IPS DF 6.9 (cell line): ENCODE results near the gene SMARCE1.

Experiments used
- DNase-seq: peaks from one replicate; pipeline ENCODE4 v3.0.0-alpha.2; 2013; ENCODE audit warnings: low read depth, low spot score
- H3K27ac ChIP-seq: one replicate; pipeline ENCODE4 v1.5.1; 2013; ENCODE audit warnings: low read length, control low read depth
- H3K27me3 ChIP-seq: 2 replicates; pipeline ENCODE4 v1.6.1; 2013; ENCODE audit warnings: mild to moderate bottlenecking, low read length; ENCODE audit not compliant: control insufficient read depth, insufficient read depth
- H3K36me3 ChIP-seq: 2 replicates; pipeline ENCODE4 v1.6.1; 2013; ENCODE audit warnings: low read length; ENCODE audit not compliant: control insufficient read depth, insufficient read depth
- H3K4me1 ChIP-seq: 2 replicates; pipeline ENCODE4 v1.6.1; 2013; ENCODE audit warnings: low read length; ENCODE audit not compliant: control insufficient read depth, insufficient read depth
- H3K4me3 ChIP-seq: 2 replicates; pipeline ENCODE4 v1.5.1; 2013; ENCODE audit warnings: mild to moderate bottlenecking, low read length
- H3K9me3 ChIP-seq: 2 replicates; pipeline ENCODE4 v1.6.1; 2013; ENCODE audit warnings: low read length, inconsistent platforms; ENCODE audit not compliant: control insufficient read depth, insufficient read depth
- WGBS: extraction: QIAGEN DNeasy Blood & Tissue Kit; methylation state at CpG from one replicate; pipeline ENCODE4 v1.1.7; 2013; ENCODE audit warnings: mixed read lengths, missing lambda C conversion rate; ENCODE audit not compliant: insufficient read length, insufficient coverage; 5-methylcytosine and 5-hydroxymethylcytosine counted together

SMARCE1 gene

DNA sequence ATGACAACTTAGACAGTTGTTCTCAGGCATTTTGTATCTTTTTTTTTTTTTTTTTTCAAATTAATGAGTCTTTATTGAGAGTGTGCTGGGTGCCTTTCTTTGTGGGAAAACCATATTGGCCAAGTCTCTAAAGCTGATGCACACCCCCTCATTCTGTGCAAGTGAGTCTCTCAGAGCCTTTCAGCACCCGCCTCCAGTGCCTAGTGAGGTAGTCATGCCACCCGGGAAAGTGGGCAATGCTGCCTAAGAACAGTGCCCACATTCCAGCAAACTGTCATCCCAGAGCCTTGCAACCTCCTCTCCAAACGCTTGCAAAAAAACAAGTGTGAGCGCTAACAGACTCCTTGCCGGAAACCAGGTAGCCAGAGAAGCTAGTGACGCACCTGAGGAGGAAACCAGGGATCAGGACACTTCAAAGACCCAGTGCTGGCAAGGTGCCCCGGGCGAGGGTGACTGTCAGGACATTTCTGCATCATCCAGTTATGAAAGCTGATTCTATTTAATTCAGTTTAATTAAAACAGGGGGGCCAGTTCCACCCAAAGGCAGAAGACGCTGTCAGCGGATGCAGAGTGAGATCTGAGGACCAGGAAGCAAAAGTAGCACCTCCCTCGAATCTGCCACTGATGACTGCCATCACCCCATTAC lies 34.9 kb downstream of the SMARCE1 start:
- Histone ChIP-seq H3K27ac (no peak overlapping the region), H3K4me3 (no peak overlapping the region), H3K9me3 (no peaks in the 10 kb centered on the region), H3K4me1 (peaks cover 4% of the 10 kb centered on the region; the same call in 1 of the 2 replicates), H3K27me3 (no peaks in the 10 kb centered on the region), H3K36me3 (no peaks in the 10 kb centered on the region)
- WGBS = no CpG with 5 or more reads among the region's 11 CpGs
- DNase-seq = no peak

DNA sequence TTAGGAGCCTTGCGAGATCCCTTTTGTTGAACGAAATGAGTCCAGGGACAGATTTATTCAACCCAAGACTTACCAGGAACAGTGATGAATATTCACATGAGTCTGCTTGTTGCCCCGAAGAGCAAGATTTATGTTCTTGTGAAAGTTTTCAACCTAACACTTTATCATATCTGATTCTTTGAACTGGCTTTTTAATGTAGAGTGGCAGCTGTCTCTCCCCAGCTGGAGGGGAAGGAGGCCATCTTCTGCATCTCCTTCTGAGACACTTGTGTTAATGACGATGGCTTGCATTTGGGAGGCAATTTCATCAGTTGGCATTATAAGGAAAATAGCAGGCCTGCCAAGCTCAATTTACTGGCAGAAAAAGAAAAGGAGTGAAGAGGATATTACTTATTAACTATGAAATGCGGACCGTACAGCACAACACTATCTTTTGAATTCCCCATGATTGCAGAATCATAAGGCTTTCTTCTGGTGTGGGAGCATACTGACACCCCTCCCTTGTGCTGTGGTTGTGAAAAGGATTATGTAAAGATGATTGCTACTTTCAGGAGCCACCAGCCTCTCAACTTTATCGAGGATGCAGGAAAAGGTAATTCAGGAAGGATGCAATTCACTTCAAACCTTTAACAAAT lies 35.7 kb downstream of the SMARCE1 start:
- H3K4me3 ChIP-seq = no peak overlapping the region
- no peaks in the 10 kb centered on the region for H3K9me3 ChIP-seq
- DNase-seq = no peak
- no peaks in the 10 kb centered on the region for H3K36me3 ChIP-seq
- no peak overlapping the region for H3K27ac ChIP-seq
- no CpG with 5 or more reads among the region's 7 CpGs for WGBS
- H3K27me3 ChIP-seq = no peaks in the 10 kb centered on the region
- peaks cover 6% of the 10 kb centered on the region; the same call in 1 of the 2 replicates for H3K4me1 ChIP-seq

DNA sequence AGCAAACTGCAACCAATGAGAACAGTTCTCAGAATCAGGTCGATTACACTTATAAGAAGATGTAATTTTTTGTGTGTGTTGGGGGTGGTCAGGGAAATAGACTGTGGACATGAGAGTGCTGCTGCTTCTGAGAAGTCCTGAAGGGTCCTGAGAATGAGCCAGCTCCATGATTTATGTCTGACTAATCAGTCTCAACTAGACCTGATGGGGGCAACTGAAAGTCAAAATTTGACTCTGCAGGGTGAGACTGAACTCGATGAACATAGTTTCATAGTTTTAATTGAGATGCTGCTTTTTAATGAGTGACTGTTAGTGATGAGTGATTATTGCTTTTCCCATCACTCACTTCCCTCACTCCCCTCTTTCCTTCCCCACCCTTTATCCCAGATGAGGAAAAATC lies 37.3 kb downstream of the SMARCE1 start:
- DNase-seq = no peak
- Histone ChIP-seq H3K27ac (no peak overlapping the region), H3K27me3 (no peaks in the 10 kb centered on the region), H3K4me3 (no peak overlapping the region), H3K4me1 (peaks cover 4% of the 10 kb centered on the region; the same call in 1 of the 2 replicates), H3K9me3 (no peaks in the 10 kb centered on the region), H3K36me3 (no peaks in the 10 kb centered on the region)
- no CpG with 5 or more reads among the region's 2 CpGs for WGBS

DNA sequence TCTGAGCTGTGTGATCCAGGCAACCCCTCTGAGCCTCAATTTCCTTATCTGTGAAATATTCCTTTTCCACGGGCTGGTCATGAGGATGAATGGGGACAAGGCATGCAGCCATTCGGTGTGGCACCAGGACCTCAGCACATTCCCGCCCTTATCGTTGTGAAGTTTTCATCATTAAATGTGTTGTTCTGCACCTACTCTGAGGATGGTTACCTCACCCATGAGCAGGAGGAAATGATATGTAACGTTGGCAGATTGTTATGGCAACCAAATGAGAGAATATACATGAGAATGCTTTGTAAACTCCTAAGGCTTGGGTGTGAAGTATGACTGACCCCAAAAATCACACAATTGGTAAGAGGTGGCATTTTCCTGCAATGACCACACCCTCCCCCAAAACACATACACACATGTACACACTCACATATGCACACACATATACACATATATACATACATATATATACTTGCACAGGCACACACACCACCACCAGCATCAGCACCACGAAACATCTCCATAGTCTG lies 39.5 kb downstream of the SMARCE1 start:
- Histone ChIP-seq H3K4me1 (peaks cover 4% of the 10 kb centered on the region; the same call in 1 of the 2 replicates), H3K27ac (no peak overlapping the region), H3K4me3 (no peak overlapping the region), H3K36me3 (no peaks in the 10 kb centered on the region), H3K27me3 (no peaks in the 10 kb centered on the region), H3K9me3 (no peaks in the 10 kb centered on the region)
- no peak for DNase-seq
- WGBS = no CpG with 5 or more reads among the region's 6 CpGs

DNA sequence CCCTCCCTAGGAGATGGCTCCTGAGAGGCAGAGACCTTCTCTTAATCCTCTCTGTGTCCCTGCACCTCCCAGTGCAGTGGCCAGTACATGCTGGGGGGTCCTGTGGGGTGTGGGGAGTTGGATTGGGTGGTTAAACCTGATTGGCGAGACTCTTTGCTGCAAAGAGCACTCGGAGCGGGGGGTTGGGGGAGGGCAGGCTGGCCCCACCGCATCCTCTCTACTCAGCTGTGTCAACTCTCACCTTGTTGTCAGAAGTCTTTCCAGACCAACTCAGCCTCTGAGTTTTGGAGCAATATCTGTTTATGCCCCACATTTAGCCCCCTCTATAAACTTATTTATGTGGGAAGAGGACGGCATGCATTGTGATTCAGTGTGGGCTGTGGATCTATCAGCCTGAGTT lies 40.0 kb downstream of the SMARCE1 start:
- H3K4me1 ChIP-seq = peaks cover 4% of the 10 kb centered on the region; the same call in 1 of the 2 replicates
- no peaks in the 10 kb centered on the region for H3K9me3 ChIP-seq
- no peak overlapping the region for H3K27ac ChIP-seq
- H3K36me3 ChIP-seq = no peaks in the 10 kb centered on the region
- no CpG with 5 or more reads among the region's 5 CpGs for WGBS
- no peak for DNase-seq
- H3K4me3 ChIP-seq = no peak overlapping the region
- H3K27me3 ChIP-seq = no peaks in the 10 kb centered on the region

DNA sequence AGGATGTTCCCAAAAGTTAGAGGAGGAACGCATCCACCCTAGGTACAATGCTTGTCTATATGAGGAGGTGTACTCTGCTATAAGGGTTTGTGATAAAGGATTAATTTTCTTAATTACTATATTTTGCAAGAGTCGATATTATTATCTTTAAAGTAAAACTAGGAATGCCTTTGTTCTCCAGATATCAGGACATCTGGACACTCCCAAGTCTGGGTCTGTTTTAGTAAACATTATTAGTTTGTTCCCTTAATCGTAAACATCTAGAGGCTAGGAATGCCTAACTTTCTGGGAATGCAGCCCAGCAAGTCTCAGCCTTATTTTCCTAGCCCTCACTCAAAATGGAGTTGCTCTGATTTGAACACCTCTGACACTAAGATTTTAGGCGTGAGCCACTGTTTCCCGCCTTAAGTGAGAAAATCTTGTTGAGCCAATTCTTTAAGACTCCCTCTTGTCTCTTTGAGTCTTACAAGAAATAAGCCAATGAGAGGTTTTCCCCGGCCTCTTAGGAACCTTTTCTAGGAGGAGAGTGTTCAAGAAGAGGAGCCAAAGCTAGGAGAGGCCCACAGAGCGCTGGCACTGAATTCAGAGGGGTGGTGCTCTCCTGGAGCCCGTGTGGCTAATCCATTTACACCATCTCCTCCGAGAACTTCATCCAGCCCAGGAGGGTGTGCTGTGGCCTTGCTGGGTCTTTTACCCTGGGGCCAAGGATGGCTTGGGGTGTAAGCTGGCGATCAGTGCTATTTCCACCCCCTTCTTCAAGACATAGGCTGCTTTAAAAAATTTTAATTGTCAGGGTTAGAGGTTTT lies 40.9 kb downstream of the SMARCE1 start:
- no peak for DNase-seq
- WGBS = no CpG with 5 or more reads among the region's 10 CpGs
- H3K9me3 ChIP-seq = no peaks in the 10 kb centered on the region
- H3K27me3 ChIP-seq = no peaks in the 10 kb centered on the region
- no peaks in the 10 kb centered on the region for H3K36me3 ChIP-seq
- no peak overlapping the region for H3K4me3 ChIP-seq
- H3K27ac ChIP-seq = no peak overlapping the region
- H3K4me1 ChIP-seq = peaks cover 4% of the 10 kb centered on the region; the same call in 1 of the 2 replicates

DNA sequence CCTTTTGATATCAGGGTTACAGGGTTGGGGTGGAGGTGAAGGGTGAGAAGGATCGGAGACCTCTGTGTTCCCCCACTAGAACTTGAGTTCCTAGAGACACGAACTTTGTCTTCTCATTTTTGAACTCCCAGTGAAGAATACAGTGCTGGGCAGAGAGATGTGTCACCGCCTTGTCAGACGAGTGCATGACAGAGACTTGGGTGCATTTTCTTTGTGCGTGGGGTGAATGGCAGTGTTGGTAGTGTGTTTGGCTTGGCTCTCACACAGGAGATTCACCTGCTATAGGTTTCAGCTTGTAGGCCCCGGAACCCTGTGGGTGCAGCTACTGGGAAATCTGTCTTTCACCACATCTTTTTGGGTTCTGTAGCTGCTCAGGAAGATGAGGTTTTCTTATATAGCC lies 42.3 kb downstream of the SMARCE1 start:
- H3K4me3 ChIP-seq = no peak overlapping the region
- no peaks in the 10 kb centered on the region for H3K9me3 ChIP-seq
- no peaks in the 10 kb centered on the region for H3K27me3 ChIP-seq
- H3K4me1 ChIP-seq = peaks cover 4% of the 10 kb centered on the region; the same call in 1 of the 2 replicates
- no peak overlapping the region for H3K27ac ChIP-seq
- WGBS = no CpG with 5 or more reads among the region's 6 CpGs
- no peak for DNase-seq
- H3K36me3 ChIP-seq = no peaks in the 10 kb centered on the region

DNA sequence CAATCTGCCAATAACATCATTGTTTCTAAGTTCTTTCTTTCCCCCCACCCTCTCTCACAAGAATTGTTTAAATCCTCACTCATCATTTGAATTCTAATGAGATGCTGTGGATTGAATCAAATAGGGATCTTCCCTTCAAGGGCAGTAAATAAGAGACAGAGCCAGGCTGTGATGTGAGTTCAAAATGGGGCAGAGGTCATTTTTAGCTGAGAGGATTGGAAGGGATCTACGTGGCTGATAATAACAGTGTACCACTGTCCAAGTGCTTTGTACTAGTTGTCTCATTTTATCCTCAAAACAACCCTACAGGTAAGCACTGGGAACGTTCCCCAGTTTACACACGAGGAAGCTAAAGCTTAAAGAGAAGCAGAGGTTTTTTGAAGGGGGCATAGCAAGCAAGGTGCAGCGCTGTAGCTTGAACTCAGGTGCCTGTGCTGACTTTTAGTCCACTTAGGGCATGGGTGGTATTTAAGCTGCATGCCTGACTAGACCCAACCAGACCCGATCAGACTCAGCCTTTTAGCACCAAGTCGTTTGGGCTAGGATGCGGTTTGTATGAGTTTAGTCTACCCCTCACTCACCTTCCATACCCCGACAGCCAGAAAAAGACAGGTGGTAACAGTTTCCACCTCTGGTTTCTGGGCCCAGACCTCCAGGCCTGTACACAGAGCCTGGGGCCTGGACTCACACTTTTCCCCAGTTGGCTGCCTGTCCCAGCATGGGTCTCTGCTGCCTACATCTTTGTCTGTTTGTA lies 43.1 kb downstream of the SMARCE1 start:
- WGBS = no CpG with 5 or more reads among the region's 8 CpGs
- peaks cover 4% of the 10 kb centered on the region; the same call in 1 of the 2 replicates for H3K4me1 ChIP-seq
- H3K9me3 ChIP-seq = no peaks in the 10 kb centered on the region
- H3K4me3 ChIP-seq = no peak overlapping the region
- H3K27me3 ChIP-seq = no peaks in the 10 kb centered on the region
- DNase-seq = no peak
- no peaks in the 10 kb centered on the region for H3K36me3 ChIP-seq
- no peak overlapping the region for H3K27ac ChIP-seq

DNA sequence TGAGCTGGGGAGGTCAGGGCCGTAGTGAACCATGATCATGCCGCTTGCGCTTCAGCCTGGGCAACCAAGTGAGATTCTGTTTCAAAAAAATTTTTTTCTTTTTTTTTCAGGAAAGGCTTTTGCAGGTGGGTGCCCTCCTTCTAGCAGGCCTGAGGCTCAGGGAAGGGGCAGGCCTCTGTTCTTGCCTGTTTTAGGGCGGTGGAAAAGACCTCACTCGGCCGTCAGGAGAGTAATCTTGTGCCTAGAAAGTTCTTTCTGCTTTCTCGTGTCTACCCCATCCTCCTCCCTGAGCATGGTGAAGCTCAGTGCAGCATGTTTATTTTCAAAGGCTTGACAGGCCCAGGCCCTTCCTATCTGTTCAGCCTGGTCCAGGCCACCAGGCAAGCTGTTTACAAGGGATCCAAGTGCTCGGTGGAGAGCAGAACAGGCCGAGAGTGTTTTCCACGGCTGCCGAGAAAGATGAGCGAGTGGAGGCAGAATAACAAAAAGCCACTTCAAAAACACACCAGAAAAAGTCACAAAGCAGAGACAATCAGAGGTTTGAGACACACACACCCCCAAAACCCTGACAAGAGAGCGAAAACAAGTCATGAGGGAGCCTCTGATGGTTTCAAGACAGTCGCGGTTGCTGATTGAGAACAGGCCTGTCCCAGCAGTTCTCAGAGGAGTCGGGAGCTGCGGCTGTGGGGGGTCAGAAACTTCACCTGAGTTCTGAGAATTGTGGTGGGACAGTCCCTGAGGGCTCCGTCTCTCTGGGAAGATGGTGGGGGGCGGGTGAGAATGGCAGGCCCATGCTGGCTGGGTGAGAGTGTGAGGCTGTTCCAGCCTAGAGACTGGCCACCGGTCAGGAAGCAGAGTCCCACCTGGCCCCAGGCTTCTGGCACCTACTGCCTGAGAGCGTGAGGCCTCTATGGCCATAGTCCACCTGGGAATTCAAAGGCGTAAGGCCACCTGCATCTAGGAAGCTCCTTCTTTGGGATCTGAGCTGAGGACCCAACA lies 44.9 kb downstream of the SMARCE1 start:
- no peak for DNase-seq
- H3K27ac ChIP-seq = no peak overlapping the region
- H3K4me3 ChIP-seq = no peak overlapping the region
- no peaks in the 10 kb centered on the region for H3K27me3 ChIP-seq
- H3K9me3 ChIP-seq = no peaks in the 10 kb centered on the region
- H3K4me1 ChIP-seq = 0 out of 2 replicates have a peak, but pooled peaks cover 3% of the 10 kb centered on the region
- H3K36me3 ChIP-seq = no peaks in the 10 kb centered on the region
- WGBS = no CpG with 5 or more reads among the region's 22 CpGs
